ENCODE measurements around the gene HIC1.

DNA sequence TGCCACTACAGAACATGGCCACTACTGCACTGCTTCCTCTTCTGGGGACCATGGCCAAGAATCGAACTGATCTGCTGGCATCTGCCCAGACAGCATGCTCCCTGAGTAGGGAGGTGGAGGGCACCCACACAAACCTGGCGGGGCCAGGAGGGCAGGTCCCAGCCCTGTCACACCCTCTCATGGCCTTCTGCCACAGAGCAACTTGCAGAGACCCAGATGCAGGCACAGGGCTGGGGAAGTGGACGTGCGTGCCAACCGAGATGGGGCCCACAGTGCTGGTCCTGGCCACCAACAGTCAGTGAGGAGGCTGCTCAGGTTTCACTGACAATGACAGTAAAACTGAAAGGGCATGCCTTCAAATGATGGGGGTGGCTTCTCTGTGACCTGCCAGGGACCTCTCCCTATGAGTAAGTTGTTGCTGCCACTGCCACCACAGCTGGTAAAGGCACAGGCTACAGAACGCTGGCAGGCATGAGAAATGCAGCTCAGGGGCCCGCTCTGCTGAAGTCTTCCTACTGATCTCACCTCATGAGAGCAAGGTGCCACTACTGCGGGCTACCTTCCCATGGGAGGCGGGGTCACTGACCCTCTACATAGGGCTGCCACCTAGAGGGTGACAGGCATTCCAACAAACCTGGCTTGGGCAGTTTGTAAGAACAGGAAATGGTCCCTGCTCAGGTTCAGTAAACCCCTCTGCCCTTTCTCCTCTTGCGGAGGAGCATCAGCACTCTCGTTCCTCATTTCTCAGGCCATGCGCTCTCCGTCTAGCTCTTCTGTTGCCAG, 15.5 kb downstream of the HIC1 start:
- TF ChIP-seq, protein P1, sequence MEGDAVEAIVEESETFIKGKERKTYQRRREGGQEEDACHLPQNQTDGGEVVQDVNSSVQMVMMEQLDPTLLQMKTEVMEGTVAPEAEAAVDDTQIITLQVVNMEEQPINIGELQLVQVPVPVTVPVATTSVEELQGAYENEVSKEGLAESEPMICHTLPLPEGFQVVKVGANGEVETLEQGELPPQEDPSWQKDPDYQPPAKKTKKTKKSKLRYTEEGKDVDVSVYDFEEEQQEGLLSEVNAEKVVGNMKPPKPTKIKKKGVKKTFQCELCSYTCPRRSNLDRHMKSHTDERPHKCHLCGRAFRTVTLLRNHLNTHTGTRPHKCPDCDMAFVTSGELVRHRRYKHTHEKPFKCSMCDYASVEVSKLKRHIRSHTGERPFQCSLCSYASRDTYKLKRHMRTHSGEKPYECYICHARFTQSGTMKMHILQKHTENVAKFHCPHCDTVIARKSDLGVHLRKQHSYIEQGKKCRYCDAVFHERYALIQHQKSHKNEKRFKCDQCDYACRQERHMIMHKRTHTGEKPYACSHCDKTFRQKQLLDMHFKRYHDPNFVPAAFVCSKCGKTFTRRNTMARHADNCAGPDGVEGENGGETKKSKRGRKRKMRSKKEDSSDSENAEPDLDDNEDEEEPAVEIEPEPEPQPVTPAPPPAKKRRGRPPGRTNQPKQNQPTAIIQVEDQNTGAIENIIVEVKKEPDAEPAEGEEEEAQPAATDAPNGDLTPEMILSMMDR (IDR thresholded peaks at IDR 0.05), result no peak
- no peak for TF ChIP-seq POLR2A (IDR thresholded peaks at IDR 0.05)
- TF ChIP-seq POLR2AphosphoS5 (IDR thresholded peaks at IDR 0.05), result no peak

All from gastroesophageal sphincter (tissue), 3 donors.